ENCODE results near the gene TSPAN8. TPM values are rescaled to one million over a fixed set of nuclear protein-coding genes. Genes with fewer than 3 reads are reported as not detected.
A peak's percentile ranks its signal among the peaks of the same experiment; 100 is the strongest.

TSPAN8 gene
- total RNA-seq, 1 experiment from 2014 or later: 74.7 TPM

DNA sequence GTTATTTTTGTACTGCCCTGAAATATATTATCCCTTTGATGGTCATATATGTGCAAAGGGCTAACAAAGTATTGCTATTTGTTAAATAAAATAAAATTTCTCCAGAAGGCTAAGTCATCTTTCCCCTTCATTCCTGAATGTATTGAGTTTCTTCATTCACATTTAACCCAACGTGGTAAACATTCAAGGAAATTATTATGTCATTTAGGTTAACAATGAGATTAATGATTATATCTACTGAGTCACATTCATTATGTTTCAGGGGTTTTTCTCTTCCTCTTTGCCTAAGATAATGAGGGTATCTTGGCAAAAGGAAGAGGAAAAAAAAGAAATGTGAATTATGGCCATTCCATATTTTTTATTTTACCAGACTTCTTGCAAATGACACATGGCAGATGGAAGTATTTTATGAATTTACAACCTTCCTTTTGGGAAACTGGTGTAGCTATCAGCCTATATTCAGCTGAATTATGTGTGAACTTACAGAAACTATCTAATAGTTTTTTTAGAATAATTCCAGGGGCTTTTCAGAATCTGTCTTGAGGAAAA lies 27.2 kb downstream of the TSPAN8 start:
- Histone ChIP-seq H3K36me3 (ENCODE audit: insufficient read depth, low read length, poor library complexity, severe bottlenecking) (peaks cover 28% of the 10 kb centered on the region), H3K27ac (ENCODE audit: low read depth, low read length, poor library complexity, severe bottlenecking) (peak overlapping the region; percentile 7), H3K27me3 (replicated peaks; ENCODE audit: insufficient read depth, low read depth, low read length, poor library complexity) (no peaks in the 10 kb centered on the region), H3K4me3 (ENCODE audit: low read depth, low read length, poor library complexity, severe bottlenecking) (no peak overlapping the region), H3K9me3 (ENCODE audit: low read depth, low read length, poor library complexity, severe bottlenecking) (no peaks in the 10 kb centered on the region), H3K4me1 (ENCODE audit: insufficient read depth, low read length, poor library complexity, severe bottlenecking) (peaks cover 74% of the 10 kb centered on the region)
- BruUV-seq (replicated peaks): no TSS peak
- no peak for DNase-seq (ENCODE audit: low spot score)
- ChIA-PET POLR2A (ENCODE audit: low non-redundant PET) (no interaction called here), CTCF (no interaction called here)
- no peak for TF ChIP-seq EZH2 (IDR thresholded peaks at IDR 0.05; ENCODE audit: borderline replicate concordance, low read depth, low read length, poor library complexity, severe bottlenecking)
- TF ChIP-seq, protein P1, sequence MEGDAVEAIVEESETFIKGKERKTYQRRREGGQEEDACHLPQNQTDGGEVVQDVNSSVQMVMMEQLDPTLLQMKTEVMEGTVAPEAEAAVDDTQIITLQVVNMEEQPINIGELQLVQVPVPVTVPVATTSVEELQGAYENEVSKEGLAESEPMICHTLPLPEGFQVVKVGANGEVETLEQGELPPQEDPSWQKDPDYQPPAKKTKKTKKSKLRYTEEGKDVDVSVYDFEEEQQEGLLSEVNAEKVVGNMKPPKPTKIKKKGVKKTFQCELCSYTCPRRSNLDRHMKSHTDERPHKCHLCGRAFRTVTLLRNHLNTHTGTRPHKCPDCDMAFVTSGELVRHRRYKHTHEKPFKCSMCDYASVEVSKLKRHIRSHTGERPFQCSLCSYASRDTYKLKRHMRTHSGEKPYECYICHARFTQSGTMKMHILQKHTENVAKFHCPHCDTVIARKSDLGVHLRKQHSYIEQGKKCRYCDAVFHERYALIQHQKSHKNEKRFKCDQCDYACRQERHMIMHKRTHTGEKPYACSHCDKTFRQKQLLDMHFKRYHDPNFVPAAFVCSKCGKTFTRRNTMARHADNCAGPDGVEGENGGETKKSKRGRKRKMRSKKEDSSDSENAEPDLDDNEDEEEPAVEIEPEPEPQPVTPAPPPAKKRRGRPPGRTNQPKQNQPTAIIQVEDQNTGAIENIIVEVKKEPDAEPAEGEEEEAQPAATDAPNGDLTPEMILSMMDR (conservative IDR thresholded peaks at IDR 0.05; ENCODE audit: low read depth, low read length): no peak
- intact Hi-C loops (cut with micrococcal nuclease; ENCODE audit: unreplicated experiment): no loop called here

DNA sequence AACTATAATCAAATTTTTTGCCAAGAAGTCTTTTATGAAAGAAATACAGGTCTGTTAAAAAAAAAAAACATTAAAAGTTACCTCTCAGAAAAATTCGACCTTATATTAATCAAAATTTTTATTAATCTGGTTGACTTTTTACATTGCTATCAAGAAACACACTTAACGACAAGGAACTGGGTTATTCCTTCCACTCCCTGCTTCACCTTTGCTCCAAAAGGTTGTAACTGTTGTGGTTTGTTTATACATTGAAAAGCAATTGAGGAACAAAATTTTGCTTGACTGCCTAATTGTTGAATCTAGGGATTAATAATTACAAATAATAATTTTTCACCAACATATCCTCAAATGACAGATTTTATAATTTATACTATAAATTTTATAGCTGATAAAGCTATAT lies 28.4 kb downstream of the TSPAN8 start:
- intact Hi-C loops (cut with micrococcal nuclease; ENCODE audit: unreplicated experiment): no loop called here
- TF ChIP-seq EZH2 (IDR thresholded peaks at IDR 0.05; ENCODE audit: borderline replicate concordance, low read depth, low read length, poor library complexity, severe bottlenecking): no peak
- TF ChIP-seq, protein P1 (conservative IDR thresholded peaks at IDR 0.05; ENCODE audit: low read depth, low read length): no peak
- Histone ChIP-seq H3K4me1 (ENCODE audit: insufficient read depth, low read length, poor library complexity, severe bottlenecking) (peaks cover 69% of the 10 kb centered on the region), H3K36me3 (ENCODE audit: insufficient read depth, low read length, poor library complexity, severe bottlenecking) (peaks cover 28% of the 10 kb centered on the region), H3K27ac (ENCODE audit: low read depth, low read length, poor library complexity, severe bottlenecking) (peak overlapping the region; percentile 59), H3K4me3 (ENCODE audit: low read depth, low read length, poor library complexity, severe bottlenecking) (no peak overlapping the region), H3K27me3 (replicated peaks; ENCODE audit: insufficient read depth, low read depth, low read length, poor library complexity) (no peaks in the 10 kb centered on the region), H3K9me3 (ENCODE audit: low read depth, low read length, poor library complexity, severe bottlenecking) (no peaks in the 10 kb centered on the region)
- DNase-seq (ENCODE audit: low spot score): no peak
- ChIA-PET POLR2A (ENCODE audit: low non-redundant PET) (no interaction called here), CTCF (no interaction called here)
- no TSS peak for BruUV-seq (replicated peaks)

DNA sequence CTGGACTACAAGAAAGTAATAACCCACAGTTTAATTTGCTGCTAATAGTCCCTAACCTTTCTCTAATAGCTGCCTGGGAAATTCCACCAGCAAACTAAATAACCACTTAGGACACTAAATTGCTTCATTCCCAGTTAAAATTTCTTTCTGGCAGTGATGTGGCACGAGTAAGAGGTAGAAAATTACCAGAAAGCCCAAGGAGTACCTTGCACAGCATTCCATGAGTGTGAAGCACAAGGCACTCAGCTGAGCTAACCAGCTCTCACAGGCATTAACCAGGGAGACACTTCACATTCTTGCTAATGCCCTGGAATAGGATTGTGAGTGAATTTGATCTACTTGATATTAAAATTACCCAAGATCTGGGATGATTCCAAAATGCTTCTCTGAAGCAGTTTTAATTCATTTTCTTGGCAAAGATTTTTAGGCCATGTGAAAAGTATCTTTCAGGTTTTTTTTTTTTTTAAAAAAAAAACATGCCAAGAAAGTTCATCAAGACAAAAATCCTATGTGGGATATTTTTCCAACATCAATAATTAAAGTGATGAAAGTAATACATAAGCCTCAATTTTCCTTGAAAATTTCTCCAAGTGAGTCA lies 29.5 kb downstream of the TSPAN8 start:
- BruUV-seq (replicated peaks): no TSS peak
- Histone ChIP-seq H3K4me1 (ENCODE audit: insufficient read depth, low read length, poor library complexity, severe bottlenecking) (peaks cover 62% of the 10 kb centered on the region), H3K27ac (ENCODE audit: low read depth, low read length, poor library complexity, severe bottlenecking) (peak overlapping the region; percentile 59), H3K9me3 (ENCODE audit: low read depth, low read length, poor library complexity, severe bottlenecking) (no peaks in the 10 kb centered on the region), H3K27me3 (replicated peaks; ENCODE audit: insufficient read depth, low read depth, low read length, poor library complexity) (no peaks in the 10 kb centered on the region), H3K4me3 (ENCODE audit: low read depth, low read length, poor library complexity, severe bottlenecking) (no peak overlapping the region), H3K36me3 (ENCODE audit: insufficient read depth, low read length, poor library complexity, severe bottlenecking) (peaks cover 30% of the 10 kb centered on the region)
- TF ChIP-seq, protein P1 (conservative IDR thresholded peaks at IDR 0.05; ENCODE audit: low read depth, low read length): no peak
- TF ChIP-seq EZH2 (IDR thresholded peaks at IDR 0.05; ENCODE audit: borderline replicate concordance, low read depth, low read length, poor library complexity, severe bottlenecking): no peak
- CTCF ChIA-PET: no interaction called here
- POLR2A ChIA-PET (ENCODE audit: low non-redundant PET): no interaction called here
- peak; percentile 60 for DNase-seq (ENCODE audit: low spot score)
- intact Hi-C loops (cut with micrococcal nuclease; ENCODE audit: unreplicated experiment): no loop called here
